Colonic mucosa (tissue), 4 donors: ENCODE measurements around the gene KIAA0586. TPM values are rescaled to one million over a fixed set of nuclear protein-coding genes. Genes with fewer than 3 reads are reported as not detected.
"Not testable (repeated sequence)": the region's sequence is repeated elsewhere in the genome, so short reads cannot be mapped to it uniquely, and the experiment has no call there.

Source experiments
- DNase-seq: peaks from one replicate; pipeline ENCODE4 v3.0.0-alpha.2; 2020
- H3K27ac ChIP-seq: fragments of 200-600 bp; one replicate; pipeline ENCODE4 v1.8.0; 2021
- H3K27me3 ChIP-seq: fragments of 200-600 bp; one replicate; pipeline ENCODE4 v1.8.0; 2021
- H3K36me3 ChIP-seq: fragments of 200-600 bp; one replicate; pipeline ENCODE4 v1.8.0; 2021
- H3K4me1 ChIP-seq: fragments of 200-600 bp; one replicate; pipeline ENCODE4 v1.8.0; 2021; ENCODE audit warnings: mild to moderate bottlenecking
- H3K4me3 ChIP-seq: fragments of 200-600 bp; one replicate; pipeline ENCODE4 v1.8.0; 2021
- H3K9ac ChIP-seq, 2 donors: one replicate each; pipeline ENCODE4 v1.7.0; 2013; ENCODE audit warnings: control low read depth in 2 of 2, low read depth in 2 of 2, low read length in 2 of 2
- H3K9me3 ChIP-seq: fragments of 200-600 bp; one replicate; pipeline ENCODE4 v1.8.0; 2021
- intact Hi-C: fragments of 100-400 bp; cut with DNase I; formaldehyde crosslinking; loops from one replicate; pipeline ENCODE4 v1.14.1; 2022
- total RNA-seq, 2 donors: library from RNA; stranded (reverse); fragmentation: NEBNext Ultra II Directional in 1 of 2; extraction: Animal tissue kit (Norgen Biotek cat#: 25700) in 1 of 2; gene quantifications; one replicate each; pipeline ENCODE4 v1.2.1, GENCODE V29; 2021
- TF ChIP-seq, protein P1 (sequence below): fragments of 200-600 bp; IDR thresholded peaks from one replicate; pipeline ENCODE4 v1.8.0; 2022; ENCODE audit warnings: antibody characterized with exemption, mild to moderate bottlenecking
- donor health status: healthy.
- donor health status: DM: no; HTN: no; CAD: no.
- donor health status: DM: no; HTN: no; CAD: no.

The KIAA0586 gene
- total RNA-seq, 2 donors from 2014 or later = 12.3 to 17.4 TPM

DNA sequence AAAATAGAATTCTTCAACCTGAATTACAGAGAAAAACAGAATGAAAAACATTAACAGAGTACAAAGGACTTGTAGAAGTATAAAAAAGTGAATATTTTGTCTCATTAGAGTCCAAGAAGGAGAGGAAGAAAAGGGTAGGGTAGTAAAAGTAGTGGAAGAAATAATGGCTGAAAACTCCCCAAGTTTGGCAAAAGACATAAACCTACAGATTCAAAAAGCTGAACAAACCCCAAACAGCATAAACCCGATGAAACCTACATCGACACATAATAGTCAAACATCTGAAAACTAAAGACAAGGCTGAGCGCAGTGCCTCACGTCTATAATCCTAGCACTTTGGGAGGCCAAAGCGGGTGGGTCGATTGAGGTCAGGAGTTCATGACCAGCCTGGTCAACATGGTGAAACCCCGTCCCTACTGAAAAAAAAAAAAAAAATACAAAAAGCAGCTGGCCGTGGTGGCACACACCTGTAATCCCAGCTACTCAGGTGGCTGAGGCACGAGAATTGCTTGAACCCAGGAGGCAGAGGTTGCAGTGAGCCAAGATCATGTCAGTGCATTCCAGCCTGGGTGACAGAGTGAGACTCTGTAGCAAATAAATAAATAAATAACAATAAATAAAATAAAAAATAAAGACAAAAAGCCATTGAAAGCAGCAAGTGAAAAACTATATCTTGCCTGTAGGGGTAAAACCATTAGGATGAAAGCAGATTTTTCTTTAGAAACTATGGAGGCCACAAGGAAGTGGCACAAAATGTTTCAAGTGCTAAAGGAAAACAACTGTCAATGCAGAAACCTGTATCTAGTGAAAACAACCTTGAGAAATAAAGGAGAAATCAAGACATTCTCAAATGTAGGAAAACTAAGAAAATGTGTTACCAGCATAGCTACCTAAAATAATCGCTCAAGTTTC lies 11.6 kb upstream of the KIAA0586 start:
- H3K4me3 ChIP-seq = no peak overlapping the region
- TF ChIP-seq, protein P1, sequence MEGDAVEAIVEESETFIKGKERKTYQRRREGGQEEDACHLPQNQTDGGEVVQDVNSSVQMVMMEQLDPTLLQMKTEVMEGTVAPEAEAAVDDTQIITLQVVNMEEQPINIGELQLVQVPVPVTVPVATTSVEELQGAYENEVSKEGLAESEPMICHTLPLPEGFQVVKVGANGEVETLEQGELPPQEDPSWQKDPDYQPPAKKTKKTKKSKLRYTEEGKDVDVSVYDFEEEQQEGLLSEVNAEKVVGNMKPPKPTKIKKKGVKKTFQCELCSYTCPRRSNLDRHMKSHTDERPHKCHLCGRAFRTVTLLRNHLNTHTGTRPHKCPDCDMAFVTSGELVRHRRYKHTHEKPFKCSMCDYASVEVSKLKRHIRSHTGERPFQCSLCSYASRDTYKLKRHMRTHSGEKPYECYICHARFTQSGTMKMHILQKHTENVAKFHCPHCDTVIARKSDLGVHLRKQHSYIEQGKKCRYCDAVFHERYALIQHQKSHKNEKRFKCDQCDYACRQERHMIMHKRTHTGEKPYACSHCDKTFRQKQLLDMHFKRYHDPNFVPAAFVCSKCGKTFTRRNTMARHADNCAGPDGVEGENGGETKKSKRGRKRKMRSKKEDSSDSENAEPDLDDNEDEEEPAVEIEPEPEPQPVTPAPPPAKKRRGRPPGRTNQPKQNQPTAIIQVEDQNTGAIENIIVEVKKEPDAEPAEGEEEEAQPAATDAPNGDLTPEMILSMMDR = no peak
- no peak overlapping the region for H3K9ac ChIP-seq
- intact Hi-C loops = no loop called here
- no peaks in the 10 kb centered on the region for H3K9me3 ChIP-seq
- H3K27me3 ChIP-seq = no peaks in the 10 kb centered on the region
- H3K36me3 ChIP-seq = no peaks in the 10 kb centered on the region
- H3K4me1 ChIP-seq = no peaks in the 10 kb centered on the region
- no peak for DNase-seq
- H3K27ac ChIP-seq = no peak overlapping the region

DNA sequence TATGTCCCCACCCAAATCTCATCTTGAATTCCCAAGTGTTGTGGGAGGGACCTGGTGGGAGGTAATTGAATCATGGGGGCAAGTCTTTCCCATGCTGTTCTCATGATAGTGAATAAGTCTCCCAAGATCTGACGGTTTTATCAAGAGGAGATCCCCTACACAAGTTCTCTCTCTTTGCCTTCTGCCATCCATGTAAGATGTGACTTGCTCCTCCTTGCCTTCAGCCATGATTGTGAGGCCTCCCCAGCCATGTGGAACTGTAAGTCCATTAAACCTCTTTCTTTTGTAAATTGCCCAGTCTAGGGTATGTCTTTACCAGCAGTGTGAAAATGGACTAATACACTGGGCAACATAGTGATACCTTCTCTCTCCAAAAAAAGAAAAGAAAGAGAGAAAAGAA lies 10.6 kb upstream of the KIAA0586 start:
- DNase-seq, H3K27ac ChIP-seq, H3K4me1 ChIP-seq, H3K4me3 ChIP-seq, H3K9me3 ChIP-seq, H3K9ac ChIP-seq, intact Hi-C loops, H3K27me3 ChIP-seq, H3K36me3 ChIP-seq: not testable (repeated sequence)

DNA sequence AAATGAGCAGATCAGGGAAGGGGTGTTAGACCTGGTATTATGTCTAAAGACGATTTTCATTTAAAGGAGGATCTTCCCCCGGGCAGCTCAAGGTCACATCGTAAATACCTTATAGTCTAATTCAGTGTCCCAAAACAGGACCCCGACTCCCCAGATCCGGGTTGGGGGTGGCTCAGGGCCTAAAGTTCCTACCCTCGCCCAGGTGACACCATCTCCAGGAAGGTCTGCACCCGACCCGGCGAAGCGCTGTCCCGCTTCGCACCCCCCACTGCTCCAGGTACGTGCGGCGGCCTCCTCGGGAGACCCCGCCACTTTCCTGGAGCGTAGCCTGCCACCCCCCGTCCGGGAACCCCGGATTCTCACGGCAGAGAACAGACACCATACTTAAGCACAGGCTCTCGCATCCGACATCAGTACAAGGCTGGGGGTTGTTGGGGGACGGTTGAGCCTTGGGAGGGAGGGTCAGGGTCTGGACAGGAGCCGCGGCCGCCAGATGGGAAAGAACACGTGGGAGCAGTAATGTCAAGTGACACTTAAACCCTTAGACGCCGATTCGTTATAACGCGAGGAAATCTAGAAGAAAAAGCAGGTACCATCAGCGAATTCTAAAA lies 744 bp upstream of the KIAA0586 start:
- Histone ChIP-seq H3K27me3 (no peaks in the 10 kb centered on the region), H3K4me1 (peaks cover 10% of the 10 kb centered on the region), H3K4me3 (peak overlapping the region; percentile 87), H3K9me3 (no peaks in the 10 kb centered on the region), H3K36me3 (no peaks in the 10 kb centered on the region), H3K9ac (peak overlapping the region; percentile 75 to 94), H3K27ac (peak overlapping the region; percentile 83)
- DNase-seq = peak; percentile 67
- intact Hi-C loops = no loop called here
- TF ChIP-seq, protein P1 = no peak

DNA sequence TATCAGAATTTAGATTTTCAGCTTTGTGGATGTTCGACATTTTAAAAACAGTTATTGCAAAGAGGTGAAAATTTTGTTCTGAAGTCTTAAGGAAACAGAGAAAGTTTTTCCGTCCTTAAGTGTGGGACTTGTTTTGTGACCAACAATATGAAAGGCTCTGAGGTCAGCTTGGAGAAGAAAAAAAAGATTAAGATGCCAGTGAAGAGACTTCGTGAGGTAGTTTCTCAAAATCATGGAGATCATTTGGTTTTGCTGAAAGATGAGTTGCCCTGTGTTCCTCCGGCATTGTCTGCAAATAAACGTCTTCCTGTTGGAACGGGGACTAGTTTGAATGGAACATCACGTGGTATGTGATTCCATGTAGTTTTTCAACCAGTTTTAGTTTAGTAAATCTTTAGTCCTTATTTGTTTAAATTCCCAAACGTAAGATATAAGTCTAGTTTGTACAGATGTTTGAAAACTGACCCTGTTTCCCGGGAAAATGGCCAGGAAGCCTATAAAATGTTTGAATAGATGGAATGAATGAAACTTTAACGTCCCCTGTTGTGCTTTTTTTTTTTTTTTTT lies 682 bp downstream of the KIAA0586 start:
- peak overlapping the region; percentile 87 for H3K4me3 ChIP-seq
- intact Hi-C loops = no loop called here
- no peaks in the 10 kb centered on the region for H3K27me3 ChIP-seq
- H3K36me3 ChIP-seq = no peaks in the 10 kb centered on the region
- peak; percentile 43 for DNase-seq
- H3K27ac ChIP-seq = peak overlapping the region; percentile 83
- H3K9me3 ChIP-seq = no peaks in the 10 kb centered on the region
- H3K4me1 ChIP-seq = peaks cover 10% of the 10 kb centered on the region
- peak overlapping the region; percentile 68 to 94 for H3K9ac ChIP-seq
- TF ChIP-seq, protein P1 = no peak

DNA sequence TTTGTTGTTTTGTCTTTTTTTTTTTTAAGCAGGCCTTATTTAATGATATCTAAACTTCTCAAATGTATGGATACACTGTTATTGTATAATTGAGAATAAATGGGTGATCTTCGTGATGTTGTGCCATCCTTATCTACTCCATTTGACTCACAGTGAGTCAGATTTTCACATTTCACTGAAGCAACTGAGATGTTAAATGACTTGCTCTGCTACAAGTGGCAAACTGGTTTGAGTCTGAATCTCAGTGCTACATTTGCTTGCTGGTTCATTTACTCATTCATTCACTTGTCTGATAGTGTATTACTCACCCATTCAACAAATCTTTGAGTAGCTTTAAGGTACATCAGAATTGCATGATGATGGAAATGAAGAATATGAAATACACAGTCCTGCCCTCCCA lies 2.6 kb downstream of the KIAA0586 start:
- Histone ChIP-seq H3K27ac (no peak overlapping the region), H3K36me3 (no peaks in the 10 kb centered on the region), H3K9ac (no peak overlapping the region), H3K4me1 (peaks cover 10% of the 10 kb centered on the region), H3K4me3 (no peak overlapping the region), H3K27me3 (no peaks in the 10 kb centered on the region), H3K9me3 (no peaks in the 10 kb centered on the region)
- DNase-seq = no peak
- intact Hi-C loops = no loop called here
- TF ChIP-seq, protein P1 = no peak
